Astrocyte (in vitro differentiated cells and primary cell): ENCODE data around the gene LCE3D.

Source experiments
- EZH2 ChIP-seq: IDR thresholded peaks from 2 replicates; pipeline ENCODE4 v1.6.1; 2012; ENCODE audit warnings: mild to moderate bottlenecking, low read length, inconsistent platforms; ENCODE audit not compliant: insufficient read depth
- TF ChIP-seq, protein P1 (sequence below): IDR thresholded peaks from 2 replicates; pipeline ENCODE4 v1.5.1; 2011; ENCODE audit warnings: low read depth, mild to moderate bottlenecking, inconsistent platforms, low read length, moderate library complexity; ENCODE audit not compliant: insufficient read depth

DNA sequence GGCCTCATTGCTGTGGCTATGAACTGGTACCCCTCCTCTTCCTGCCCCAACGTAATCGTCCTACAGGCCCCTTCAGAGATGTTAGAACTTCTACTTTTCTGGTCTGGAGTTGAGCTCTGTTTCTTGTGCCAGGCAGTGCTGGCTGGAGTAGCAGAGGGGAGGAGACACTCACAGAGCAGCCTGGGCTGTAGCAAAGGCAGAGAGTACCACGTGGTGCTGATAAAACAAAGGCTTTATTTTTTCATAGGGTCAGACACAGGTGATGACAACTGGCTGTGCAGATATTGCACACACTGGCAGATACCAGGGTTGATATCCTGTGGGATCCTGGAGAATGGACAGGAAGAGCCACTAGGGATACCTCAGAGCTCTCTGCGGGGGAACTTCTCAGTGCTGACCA is 42.8 kb downstream of the LCE3D start:
- TF ChIP-seq, protein P1, sequence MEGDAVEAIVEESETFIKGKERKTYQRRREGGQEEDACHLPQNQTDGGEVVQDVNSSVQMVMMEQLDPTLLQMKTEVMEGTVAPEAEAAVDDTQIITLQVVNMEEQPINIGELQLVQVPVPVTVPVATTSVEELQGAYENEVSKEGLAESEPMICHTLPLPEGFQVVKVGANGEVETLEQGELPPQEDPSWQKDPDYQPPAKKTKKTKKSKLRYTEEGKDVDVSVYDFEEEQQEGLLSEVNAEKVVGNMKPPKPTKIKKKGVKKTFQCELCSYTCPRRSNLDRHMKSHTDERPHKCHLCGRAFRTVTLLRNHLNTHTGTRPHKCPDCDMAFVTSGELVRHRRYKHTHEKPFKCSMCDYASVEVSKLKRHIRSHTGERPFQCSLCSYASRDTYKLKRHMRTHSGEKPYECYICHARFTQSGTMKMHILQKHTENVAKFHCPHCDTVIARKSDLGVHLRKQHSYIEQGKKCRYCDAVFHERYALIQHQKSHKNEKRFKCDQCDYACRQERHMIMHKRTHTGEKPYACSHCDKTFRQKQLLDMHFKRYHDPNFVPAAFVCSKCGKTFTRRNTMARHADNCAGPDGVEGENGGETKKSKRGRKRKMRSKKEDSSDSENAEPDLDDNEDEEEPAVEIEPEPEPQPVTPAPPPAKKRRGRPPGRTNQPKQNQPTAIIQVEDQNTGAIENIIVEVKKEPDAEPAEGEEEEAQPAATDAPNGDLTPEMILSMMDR, result no peak
- no peak for TF ChIP-seq EZH2
